DMS53 treated with DMSO at 0.1 percent for 48 hours (cell line): ENCODE results near the gene CHRDL1.
A peak's percentile ranks its signal among the peaks of the same experiment; 100 is the strongest.
"Not testable (repeated sequence)": the region's sequence is repeated elsewhere in the genome, so short reads cannot be mapped to it uniquely, and the experiment has no call there.

Experiments used
- DNase-seq: peaks from one replicate; lab custom pipeline; 2025; ENCODE audit not compliant: unreplicated experiment; lab: John Stamatoyannopoulos, UW

CHRDL1 gene

GRCh38 chrX:110665223-110666002 is 130.2 kb downstream of the CHRDL1 start:
- DNase-seq = peak; percentile 48

GRCh38 chrX:110657073-110657472 is 138.5 kb downstream of the CHRDL1 start:
- no peak for DNase-seq

GRCh38 chrX:110654280-110654679 is 141.3 kb downstream of the CHRDL1 start:
- not testable (repeated sequence) for DNase-seq

GRCh38 chrX:110646386-110646785 is 149.2 kb downstream of the CHRDL1 start:
- DNase-seq = no peak
